Lower leg skin (tissue), 3 donors: ENCODE results near the gene GNAI3.

ENCODE experiments used
- CTCF ChIP-seq, 3 donors: fragments of 450-650 bp; IDR thresholded peaks; one replicate each; pipeline ENCODE4 v1.5.1; 2016; ENCODE audit warnings: antibody characterized with exemption in 3 of 3, mild to moderate bottlenecking in 3 of 3, moderate library complexity in 2 of 3
- POLR2A ChIP-seq, 2 donors: fragments of 450-650 bp; IDR thresholded peaks; one replicate each; pipeline ENCODE4 v1.6.1; 2016 to 2017; ENCODE audit warnings: antibody characterized with exemption in 2 of 2, mild to moderate bottlenecking in 1 of 2, moderate library complexity in 1 of 2

GRCh38 chr1:109570414-109570813, 22.0 kb downstream of the GNAI3 start:
- no peak for TF ChIP-seq CTCF (IDR thresholded peaks at IDR 0.05)
- TF ChIP-seq POLR2A (IDR thresholded peaks at IDR 0.05), result no peak
